OCI-LY1 (cell line): Measurements from ENCODE around the gene ZDHHC14.

Source experiments
- H2AFZ ChIP-seq: fragments of 200-600 bp; sonication (generic), shearing (Covaris generic); 2 replicates; pipeline ENCODE4 v1.6.0; 2014; ENCODE audit warnings: antibody characterized with exemption, mild to moderate bottlenecking, low read length
- H3F3A ChIP-seq: fragments of 200-600 bp; sonication (generic), shearing (Covaris generic); 2 replicates; pipeline ENCODE4 v1.6.0; 2014; ENCODE audit warnings: mild to moderate bottlenecking, antibody characterized with exemption, low read length, moderate library complexity; ENCODE audit not compliant: insufficient read depth
- H3K27ac ChIP-seq: fragments of 200-600 bp; sonication (generic); 2 replicates; pipeline ENCODE4 v1.5.1; 2014; ENCODE audit warnings: low read length, mixed run types, mild to moderate bottlenecking, low read depth; ENCODE audit not compliant: poor library complexity, severe bottlenecking
- H3K27me3 ChIP-seq: fragments of 200-600 bp; sonication (generic); 2 replicates; pipeline ENCODE4 v1.6.0; 2014; ENCODE audit warnings: antibody characterized with exemption, mild to moderate bottlenecking, low read length, moderate library complexity; ENCODE audit not compliant: insufficient read depth
- H3K36me3 ChIP-seq: fragments of 200-600 bp; sonication (generic); 2 replicates; pipeline ENCODE4 v1.6.1; 2014; ENCODE audit warnings: mild to moderate bottlenecking, antibody characterized with exemption, low read length, moderate library complexity, mixed read lengths; ENCODE audit not compliant: insufficient read depth
- H3K4me1 ChIP-seq: fragments of 200-600 bp; sonication (generic); 2 replicates; pipeline ENCODE4 v1.5.1; 2014; ENCODE audit warnings: mild to moderate bottlenecking, low read length, moderate library complexity; ENCODE audit not compliant: insufficient read depth, severe bottlenecking
- H3K4me2 ChIP-seq: fragments of 200-600 bp; sonication (generic), shearing (Covaris generic); 2 replicates; pipeline ENCODE4 v1.6.1; 2014; ENCODE audit warnings: low read length
- H3K4me3 ChIP-seq: fragments of 200-600 bp; sonication (generic); 2 replicates; pipeline ENCODE4 v1.5.1; 2014; ENCODE audit warnings: low read length, low read depth, mild to moderate bottlenecking, mixed read lengths; ENCODE audit not compliant: poor library complexity, severe bottlenecking
- H3K79me2 ChIP-seq: fragments of 200-600 bp; shearing (Covaris generic); 2 replicates; pipeline ENCODE4 v1.6.1; 2016; ENCODE audit warnings: mixed run types, low read length, mixed read lengths; ENCODE audit not compliant: insufficient read depth
- H3K9ac ChIP-seq: fragments of 200-600 bp; sonication (generic), shearing (Covaris generic); 2 replicates; pipeline ENCODE4 v1.6.1; 2014; ENCODE audit warnings: mild to moderate bottlenecking, low read length, mixed read lengths
- H3K9me2 ChIP-seq: fragments of 200-600 bp; sonication (generic), shearing (Covaris generic); 2 replicates; pipeline ENCODE4 v1.6.1; 2014; ENCODE audit warnings: low read depth, mild to moderate bottlenecking, low read length, mixed read lengths
- H3K9me3 ChIP-seq: fragments of 200-600 bp; shearing (Covaris generic); 2 replicates; pipeline ENCODE4 v1.6.1; 2014; ENCODE audit warnings: low read length, mixed read lengths
- H4K20me1 ChIP-seq: fragments of 200-600 bp; sonication (generic), shearing (Covaris generic); 2 replicates; pipeline ENCODE4 v1.6.0; 2016; ENCODE audit warnings: mild to moderate bottlenecking, low read length; ENCODE audit not compliant: insufficient read depth
- CTCF ChIP-seq: fragments of 200-600 bp; sonication (generic), shearing (Covaris generic); IDR thresholded peaks from 2 replicates; pipeline ENCODE4 v1.5.1; 2017; ENCODE audit warnings: mild to moderate bottlenecking, antibody characterized with exemption, low read length, moderate library complexity, mixed read lengths
- EZH2 ChIP-seq: fragments of 200-600 bp; sonication (generic), shearing (Covaris generic); IDR thresholded peaks from 2 replicates; pipeline ENCODE4 v1.8.0; 2017; ENCODE audit warnings: borderline replicate concordance, mixed run types, mild to moderate bottlenecking, antibody characterized with exemption, low read length, moderate library complexity, mixed read lengths

The ZDHHC14 gene

GRCh38 chr6:157652601-157653363, 271.8 kb downstream of the ZDHHC14 start:
- no peak overlapping the region for H3K4me3 ChIP-seq
- no peaks in the 10 kb centered on the region for H3K9me3 ChIP-seq
- no peaks in the 10 kb centered on the region for H3K27me3 ChIP-seq
- H3K9me2 ChIP-seq: no peaks in the 10 kb centered on the region
- no peak overlapping the region for H3K4me2 ChIP-seq
- H3K36me3 ChIP-seq: no peaks in the 10 kb centered on the region
- H2AFZ ChIP-seq: no peak overlapping the region
- H3K79me2 ChIP-seq: no peaks in the 10 kb centered on the region
- H3K9ac ChIP-seq: no peak overlapping the region
- no peaks in the 10 kb centered on the region for H3F3A ChIP-seq
- TF ChIP-seq EZH2 (no peak), CTCF (no peak)
- H4K20me1 ChIP-seq: no peaks in the 10 kb centered on the region
- no peaks in the 10 kb centered on the region for H3K4me1 ChIP-seq
- no peak overlapping the region for H3K27ac ChIP-seq

DNA sequence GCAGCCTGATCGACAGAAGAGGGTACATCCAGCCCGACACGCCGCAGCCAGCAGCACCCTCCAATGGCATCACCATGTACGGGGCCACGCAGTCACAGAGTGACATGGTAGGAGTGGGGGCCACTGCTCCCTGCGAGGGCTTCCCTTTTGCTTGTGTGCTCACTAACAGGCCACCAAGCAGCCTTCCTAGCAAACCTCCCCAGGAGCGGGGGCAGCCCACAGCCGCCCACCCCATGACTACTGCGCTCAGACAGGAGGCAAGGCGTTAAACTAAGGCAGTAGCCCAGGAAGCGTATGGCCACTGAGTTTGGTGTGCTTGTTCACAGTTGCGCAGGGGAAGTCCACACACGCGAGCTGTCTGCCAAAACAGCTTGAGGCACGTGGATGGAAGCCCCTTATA, 272.5 kb downstream of the ZDHHC14 start:
- H3K9me2 ChIP-seq: no peaks in the 10 kb centered on the region
- H3K4me2 ChIP-seq: no peak overlapping the region
- H3K9ac ChIP-seq: no peak overlapping the region
- H3K36me3 ChIP-seq: no peaks in the 10 kb centered on the region
- no peaks in the 10 kb centered on the region for H3F3A ChIP-seq
- H4K20me1 ChIP-seq: no peaks in the 10 kb centered on the region
- no peaks in the 10 kb centered on the region for H3K27me3 ChIP-seq
- no peak overlapping the region for H2AFZ ChIP-seq
- no peak overlapping the region for H3K4me3 ChIP-seq
- H3K79me2 ChIP-seq: no peaks in the 10 kb centered on the region
- H3K9me3 ChIP-seq: no peaks in the 10 kb centered on the region
- H3K4me1 ChIP-seq: no peaks in the 10 kb centered on the region
- TF ChIP-seq CTCF (no peak), EZH2 (no peak)
- H3K27ac ChIP-seq: no peak overlapping the region

DNA sequence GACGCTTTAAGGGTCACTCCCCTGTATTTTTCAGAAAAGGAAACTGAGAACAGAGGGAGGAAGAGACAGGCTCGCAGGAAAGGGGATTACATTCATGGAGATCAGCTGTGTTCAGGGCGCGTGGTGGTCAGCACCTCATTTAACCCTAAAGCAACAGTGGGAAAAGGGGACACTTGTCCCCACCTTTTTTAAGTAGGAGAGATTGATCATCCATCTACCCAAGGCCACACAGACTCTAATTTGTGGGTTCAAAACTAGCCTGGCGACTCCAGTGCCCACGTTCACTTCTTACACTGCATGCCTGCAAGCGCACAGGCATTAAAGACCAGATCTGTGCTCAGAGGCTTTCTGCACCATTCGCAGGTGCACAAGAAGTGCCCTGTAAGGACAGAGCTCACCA, 274.1 kb downstream of the ZDHHC14 start:
- no peaks in the 10 kb centered on the region for H3F3A ChIP-seq
- H3K27ac ChIP-seq: no peak overlapping the region
- TF ChIP-seq CTCF: no peak
- no peak for TF ChIP-seq EZH2
- no peak overlapping the region for H3K4me3 ChIP-seq
- H4K20me1 ChIP-seq: no peaks in the 10 kb centered on the region
- H3K4me1 ChIP-seq: no peaks in the 10 kb centered on the region
- no peaks in the 10 kb centered on the region for H3K9me3 ChIP-seq
- H3K9ac ChIP-seq: no peak overlapping the region
- H3K27me3 ChIP-seq: no peaks in the 10 kb centered on the region
- no peaks in the 10 kb centered on the region for H3K36me3 ChIP-seq
- H3K9me2 ChIP-seq: no peaks in the 10 kb centered on the region
- H3K4me2 ChIP-seq: no peak overlapping the region
- no peak overlapping the region for H2AFZ ChIP-seq
- H3K79me2 ChIP-seq: no peaks in the 10 kb centered on the region
